Body of pancreas (tissue), 4 donors: ENCODE results near the gene CRIP1.

Experiments
- CTCF ChIP-seq, 7 experiments: fragments of 450-650 bp in 4 of 7; fragments of 200-600 bp in 3 of 7; sonication (generic) in 3 of 7; IDR thresholded peaks; one replicate each; pipeline ENCODE4 v1.5.1; 2016 to 2019; ENCODE audit warnings: antibody characterized with exemption in 7 of 7
- POLR2A ChIP-seq, 3 donors: fragments of 450-650 bp; IDR thresholded peaks; one replicate each; pipeline ENCODE4 v1.6.1; 2016; ENCODE audit warnings: antibody characterized with exemption in 3 of 3, mild to moderate bottlenecking in 2 of 3

DNA sequence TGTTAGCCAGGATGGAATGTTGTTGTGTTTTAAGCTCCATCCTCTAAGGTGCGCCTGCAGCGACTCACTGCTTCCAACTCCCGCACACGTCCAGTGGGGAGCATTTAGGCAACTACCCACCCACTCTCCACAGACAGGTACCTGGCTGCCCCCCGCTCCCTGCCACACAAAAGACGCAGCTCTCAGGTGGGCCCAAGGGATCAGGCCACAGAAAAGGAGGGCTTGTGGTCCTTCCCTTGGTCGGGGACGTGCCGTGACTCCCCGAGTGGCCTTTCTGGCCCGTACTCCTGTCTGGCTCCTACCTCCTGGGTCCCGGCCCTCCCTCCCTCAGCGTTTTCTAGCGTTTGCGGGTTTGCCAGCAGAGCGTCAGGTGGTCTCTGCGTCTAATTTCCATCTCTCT, 20.6 kb downstream of the CRIP1 start:
- TF ChIP-seq CTCF (IDR thresholded peaks at IDR 0.05) = no peak
- TF ChIP-seq POLR2A (IDR thresholded peaks at IDR 0.05) = no peak
